Esophagus squamous epithelium (tissue), 4 donors: ENCODE results near the gene PRMT5.

Experiments
- POLR2A ChIP-seq, 4 donors: fragments of 450-650 bp; IDR thresholded peaks; one replicate each; pipeline ENCODE4 v1.6.1; 2017; ENCODE audit warnings: antibody characterized with exemption in 4 of 4, mild to moderate bottlenecking in 4 of 4, moderate library complexity in 3 of 4
- TF ChIP-seq, protein P1 (sequence below), 6 experiments: fragments of 450-650 bp in 4 of 6; fragments of 200-600 bp in 2 of 6; sonication (generic) in 2 of 6; IDR thresholded peaks; one replicate each; pipeline ENCODE4 v1.5.1; 2016 to 2019; ENCODE audit warnings: antibody characterized with exemption in 6 of 6, mild to moderate bottlenecking in 4 of 6, moderate library complexity in 4 of 6

DNA sequence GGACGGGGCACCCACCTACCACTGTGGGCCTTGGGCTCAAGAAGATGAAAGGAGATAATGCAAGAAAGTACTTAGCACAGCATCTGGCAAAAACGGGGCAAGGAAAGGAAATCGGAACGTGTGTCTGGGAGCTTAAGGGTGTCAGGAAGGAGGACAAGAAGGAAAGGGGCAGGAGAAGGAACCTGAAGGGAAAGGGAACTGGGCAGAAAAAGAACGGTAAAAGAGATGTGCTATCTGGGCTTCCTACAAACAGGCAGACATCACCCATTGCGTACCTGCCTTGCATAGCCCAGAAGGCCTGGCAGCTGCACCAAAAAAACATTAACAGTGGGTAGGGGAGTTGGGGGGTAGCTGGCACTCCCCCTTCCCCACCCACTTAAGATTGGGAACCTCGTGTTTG lies 47.1 kb downstream of the PRMT5 start:
- TF ChIP-seq, protein P1, sequence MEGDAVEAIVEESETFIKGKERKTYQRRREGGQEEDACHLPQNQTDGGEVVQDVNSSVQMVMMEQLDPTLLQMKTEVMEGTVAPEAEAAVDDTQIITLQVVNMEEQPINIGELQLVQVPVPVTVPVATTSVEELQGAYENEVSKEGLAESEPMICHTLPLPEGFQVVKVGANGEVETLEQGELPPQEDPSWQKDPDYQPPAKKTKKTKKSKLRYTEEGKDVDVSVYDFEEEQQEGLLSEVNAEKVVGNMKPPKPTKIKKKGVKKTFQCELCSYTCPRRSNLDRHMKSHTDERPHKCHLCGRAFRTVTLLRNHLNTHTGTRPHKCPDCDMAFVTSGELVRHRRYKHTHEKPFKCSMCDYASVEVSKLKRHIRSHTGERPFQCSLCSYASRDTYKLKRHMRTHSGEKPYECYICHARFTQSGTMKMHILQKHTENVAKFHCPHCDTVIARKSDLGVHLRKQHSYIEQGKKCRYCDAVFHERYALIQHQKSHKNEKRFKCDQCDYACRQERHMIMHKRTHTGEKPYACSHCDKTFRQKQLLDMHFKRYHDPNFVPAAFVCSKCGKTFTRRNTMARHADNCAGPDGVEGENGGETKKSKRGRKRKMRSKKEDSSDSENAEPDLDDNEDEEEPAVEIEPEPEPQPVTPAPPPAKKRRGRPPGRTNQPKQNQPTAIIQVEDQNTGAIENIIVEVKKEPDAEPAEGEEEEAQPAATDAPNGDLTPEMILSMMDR (IDR thresholded peaks at IDR 0.05), result no peak
- no peak for TF ChIP-seq POLR2A (IDR thresholded peaks at IDR 0.05)
